ENCODE data around the gene ANKRD24. TPM values are rescaled to one million over a fixed set of nuclear protein-coding genes. Genes with fewer than 3 reads are reported as not detected.
"Not testable (repeated sequence)": the region's sequence is repeated elsewhere in the genome, so short reads cannot be mapped to it uniquely, and the experiment has no call there.

Gene ANKRD24
- total RNA-seq (1 to 10 TPM in 2 of 4 donors, under 1 TPM in 2; 0.36 to 2.7 (median 0.84) TPM), polyA plus RNA-seq (under 1 TPM; 0.34 to 0.74 (median 0.41) TPM)
- long read RNA-seq, donor 1, partial matches to known transcripts, result 0 of 1 reads
- long read RNA-seq, donor 1, other reads (novel, unspliced or antisense), result 1 of 1 reads
- long read RNA-seq, donor 2, partial matches to known transcripts, result 0 of 2 reads
- long read RNA-seq, donor 2, other reads (novel, unspliced or antisense), result 2 of 2 reads

- intact Hi-C loops (cut with DNase I), result loop anchor here in 1 of 2 donors (5.0 kb wide), 1 partner anchor 60 kb away; the partner anchor contains the start of gene MAP2K2
- DNase-seq, result peak; percentile 97 to 98
- 0 to 1% (median 0%) methylated on average over 58 of the region's 58 CpGs for WGBS, 3 donors
- no peak for TF ChIP-seq CTCF (IDR thresholded peaks at IDR 0.05)
- Histone ChIP-seq H3K27ac (peak within 1 kb of the TSS; percentile 87), H3K36me3 (ENCODE audit: insufficient read depth in 1 of 2, low read depth in 1 of 2) (peaks cover 0 to 29% of the 10 kb centered on the region in 2 donors), H3K27me3 (ENCODE audit: insufficient read depth in 3 of 3, low read length in 2 of 3) (no peaks in the 10 kb centered on the region), H3K4me3 (peak within 1 kb of the TSS; percentile 90), H3K9me3 (no peaks in the 10 kb centered on the region), H3K4me1 (peaks cover 27% of the 10 kb centered on the region)
- peak; percentile 90 to 97 (median 94) for ATAC-seq
These were observed at the start of gene ANKRD24, which contains the start of gene SIRT6 for GRCh38 chr19:4182084-4182810. Gene ANKRD24, plus strand, starts transcription at chr19:4182689. Its CDS starts 3,737 bp downstream, at chr19:4186426. Gene SIRT6, minus strand, starts transcription at chr19:4182563. Its CDS starts 24 bp downstream, at chr19:4182539.

GRCh38 chr19:4134351-4134750 lies 48.1 kb upstream of the ANKRD24 start:
- peaks cover 8% of the 10 kb centered on the region for H3K4me1 ChIP-seq
- DNase-seq (no peak), ATAC-seq (peak in 1 of 4 donors; percentile 41)
- TF ChIP-seq CTCF (IDR thresholded peaks at IDR 0.05), result no peak
- no peaks in the 10 kb centered on the region for H3K36me3 ChIP-seq (ENCODE audit: insufficient read depth in 1 of 2, low read depth in 1 of 2)
- WGBS, 3 donors, result 11 to 22% (median 14%) methylated on average over 6 of the region's 6 CpGs
- peaks cover 0 to 2% (median 0%) of the 10 kb centered on the region in 3 donors for H3K27me3 ChIP-seq (ENCODE audit: insufficient read depth in 3 of 3, low read length in 2 of 3)
- intact Hi-C loops (cut with DNase I), result no loop called here
- no peak overlapping the region for H3K4me3 ChIP-seq
- no peak overlapping the region for H3K27ac ChIP-seq
- no peaks in the 10 kb centered on the region for H3K9me3 ChIP-seq

- DNase-seq; H3K4me3 ChIP-seq; H3K9me3 ChIP-seq; H3K27ac ChIP-seq; H3K4me1 ChIP-seq; H3K27me3 ChIP-seq (ENCODE audit: insufficient read depth in 3 of 3, low read length in 2 of 3); ATAC-seq; intact Hi-C loops (cut with DNase I); H3K36me3 ChIP-seq (ENCODE audit: insufficient read depth in 1 of 2, low read depth in 1 of 2): not testable (repeated sequence)
- 90 to 92% (median 91%) methylated on average over 9 of the region's 9 CpGs for WGBS, 3 donors
These were observed 47.1 kb upstream of the ANKRD24 start for GRCh38 chr19:4135386-4135785.

GRCh38 chr19:4136680-4137088 lies 45.8 kb upstream of the ANKRD24 start:
- DNase-seq (no peak), ATAC-seq (no peak)
- no peak for TF ChIP-seq CTCF (IDR thresholded peaks at IDR 0.05)
- Histone ChIP-seq H3K4me3 (no peak overlapping the region), H3K27me3 (ENCODE audit: insufficient read depth in 3 of 3, low read length in 2 of 3) (peaks cover 0 to 2% (median 0%) of the 10 kb centered on the region in 3 donors), H3K4me1 (no peaks in the 10 kb centered on the region), H3K9me3 (no peaks in the 10 kb centered on the region), H3K36me3 (ENCODE audit: insufficient read depth in 1 of 2, low read depth in 1 of 2) (no peaks in the 10 kb centered on the region), H3K27ac (no peak overlapping the region)
- 89 to 93% (median 92%) methylated on average over 8 of the region's 8 CpGs for WGBS, 3 donors
- intact Hi-C loops (cut with DNase I), result no loop called here

- H3K9me3 ChIP-seq, result no peaks in the 10 kb centered on the region
- no peak overlapping the region for H3K27ac ChIP-seq
- H3K4me1 ChIP-seq, result no peaks in the 10 kb centered on the region
- TF ChIP-seq CTCF (IDR thresholded peaks at IDR 0.05), result no peak
- H3K4me3 ChIP-seq, result no peak overlapping the region
- ATAC-seq (no peak), DNase-seq (no peak)
- H3K36me3 ChIP-seq (ENCODE audit: insufficient read depth in 1 of 2, low read depth in 1 of 2), result no peaks in the 10 kb centered on the region
- intact Hi-C loops (cut with DNase I), result no loop called here
- WGBS, 3 donors, result 77 to 84% (median 78%) methylated on average over 5 of the region's 5 CpGs
- H3K27me3 ChIP-seq (ENCODE audit: insufficient read depth in 3 of 3, low read length in 2 of 3), result peaks cover 0 to 2% (median 0%) of the 10 kb centered on the region in 3 donors
These were observed 44.0 kb upstream of the ANKRD24 start for GRCh38 chr19:4138445-4138844.

Measured in psoas muscle (tissue), 8 donors.